B cell (primary cell): ENCODE data around the gene NR3C2. TPM values are rescaled to one million over a fixed set of nuclear protein-coding genes. Genes with fewer than 3 reads are reported as not detected.

Experiments
- ATAC-seq: fragments of 200-7000 bp; cut with Tn5 transposase; one replicate; pipeline ENCODE4 v1.10.0; 2021; ENCODE audit warnings: low read depth, mild to moderate bottlenecking, moderate number of reproducible peaks, moderate library complexity
- CTCF ChIA-PET: fragments of 350-600 bp; sonication (Branson Sonifier 250); formaldehyde crosslinking; loops from one replicate; lab custom pipeline; 2021; ENCODE audit warnings: antibody characterized with exemption, inconsistent platforms; lab: Charles Lee
- POLR2A ChIA-PET: fragments of 350-600 bp; sonication (Branson Sonifier 250); formaldehyde crosslinking; loops from one replicate; lab custom pipeline; 2021; ENCODE audit warnings: antibody characterized with exemption; lab: Charles Lee
- DNase-seq: peaks from one replicate; pipeline ENCODE4 v3.0.0; 2013
- H2AFZ ChIP-seq: 2 replicates; pipeline ENCODE4 v1.6.1; 2012; ENCODE audit warnings: mild to moderate bottlenecking, low read depth, low read length; ENCODE audit not compliant: insufficient read depth, poor library complexity, severe bottlenecking
- H3K27ac ChIP-seq, 2 donors: 1 replicate in 1 of 2; 2 replicates in 1 of 2; pipeline ENCODE4 v1.5.1; 2012 to 2013; ENCODE audit warnings: low read length in 2 of 2, mild to moderate bottlenecking in 2 of 2, moderate library complexity in 1 of 2
- H3K27me3 ChIP-seq, 4 experiments: fragments of 200-600 bp in 1 of 4; sonication (generic) in 1 of 4; replicated peaks in 1 of 4; 1 replicate in 2 of 4; 2 replicates in 2 of 4; pipeline versions ENCODE4 v1.6.1 to v1.7.0; 2013 to 2016; ENCODE audit warnings: low read length in 3 of 4, mild to moderate bottlenecking in 2 of 4, mixed read lengths in 1 of 4, moderate library complexity in 1 of 4; ENCODE audit not compliant: insufficient read depth in 4 of 4, control insufficient read depth in 3 of 4; ENCODE audit errors: control extremely low read depth in 1 of 4
- H3K36me3 ChIP-seq, 2 experiments: replicated peaks in 1 of 2; 1 replicate in 1 of 2; 2 replicates in 1 of 2; pipeline versions ENCODE4 v1.6.1 to v1.7.1; 2013; ENCODE audit warnings: low read length in 1 of 2; ENCODE audit not compliant: insufficient read depth in 2 of 2, control insufficient read depth in 1 of 2; ENCODE audit errors: control extremely low read depth in 1 of 2, extremely low read depth in 1 of 2
- H3K4me1 ChIP-seq, 2 donors: fragments of 200-600 bp in 1 of 2; sonication (generic) in 1 of 2; 1 replicate in 1 of 2; 2 replicates in 1 of 2; pipeline versions ENCODE4 v1.5.1 to v1.6.1; 2013 to 2017; ENCODE audit warnings: low read length in 2 of 2; ENCODE audit not compliant: control insufficient read depth in 2 of 2, insufficient read depth in 2 of 2
- H3K4me2 ChIP-seq: replicated peaks from 2 replicates; pipeline ENCODE3; 2012; ENCODE audit warnings: mild to moderate bottlenecking, low read depth, low read length; ENCODE audit not compliant: poor library complexity, severe bottlenecking
- H3K4me3 ChIP-seq, 5 experiments: fragments of 200-600 bp in 1 of 5; sonication (generic) in 1 of 5; 1 replicate in 3 of 5; 2 replicates in 2 of 5; pipeline versions ENCODE4 v1.5.1 to v1.7.0; 2011 to 2016; ENCODE audit warnings: low read length in 4 of 5, mild to moderate bottlenecking in 4 of 5, low read depth in 2 of 5, control low read depth in 1 of 5, moderate library complexity in 1 of 5; ENCODE audit not compliant: insufficient read depth in 1 of 5; ENCODE audit errors: control extremely low read depth in 1 of 5, extremely low read depth in 1 of 5
- H3K79me2 ChIP-seq: fragments of 200-600 bp; sonication (generic); one replicate; pipeline ENCODE4 v1.6.0; 2016; ENCODE audit warnings: low read length; ENCODE audit not compliant: control insufficient read depth, insufficient read depth
- H3K9ac ChIP-seq: fragments of 200-600 bp; sonication (generic); 2 replicates; pipeline ENCODE4 v1.6.1; 2017; ENCODE audit warnings: mild to moderate bottlenecking, low read length, moderate library complexity
- H3K9me3 ChIP-seq, 3 donors: one replicate each; pipeline versions ENCODE4 v1.6.1 to v1.7.1; 2013; ENCODE audit warnings: low read length in 2 of 3; ENCODE audit not compliant: control insufficient read depth in 2 of 3, insufficient read depth in 1 of 3; ENCODE audit errors: control extremely low read depth in 1 of 3
- H4K20me1 ChIP-seq: 2 replicates; pipeline ENCODE4 v1.6.0; 2012; ENCODE audit warnings: mild to moderate bottlenecking, low read length; ENCODE audit not compliant: insufficient read depth, control insufficient read depth, poor library complexity, severe bottlenecking
- H3K27ac Mint-ChIP-seq: one replicate; pipeline ENCODE4 v1.8.0; 2021; ENCODE audit warnings: mixed read lengths
- H3K27me3 Mint-ChIP-seq: one replicate; pipeline ENCODE4 v1.8.0; 2021; ENCODE audit warnings: mixed read lengths
- H3K4me1 Mint-ChIP-seq: one replicate; pipeline ENCODE4 v1.8.0; 2021; ENCODE audit warnings: mixed read lengths
- H3K4me3 Mint-ChIP-seq: one replicate; pipeline ENCODE4 v1.8.0; 2021; ENCODE audit warnings: mixed read lengths
- H3K9me3 Mint-ChIP-seq: one replicate; pipeline ENCODE4 v1.8.0; 2022; ENCODE audit warnings: mixed read lengths; ENCODE audit not compliant: insufficient read depth
- CTCF ChIP-seq: fragments of 200-600 bp; IDR thresholded peaks from one replicate; pipeline ENCODE4 v1.8.0; 2022; ENCODE audit warnings: antibody characterized with exemption, mild to moderate bottlenecking
- EZH2 ChIP-seq: IDR thresholded peaks from 2 replicates; pipeline ENCODE4 v1.6.1; 2012; ENCODE audit warnings: borderline replicate concordance, low read depth, mild to moderate bottlenecking, moderate library complexity, low read length; ENCODE audit not compliant: insufficient read depth, poor library complexity, severe bottlenecking
- WGBS: methylation state at CpG from one replicate; pipeline ENCODE4 v1.1.5; 2013; ENCODE audit warnings: missing lambda C conversion rate; ENCODE audit not compliant: insufficient coverage; 5-methylcytosine and 5-hydroxymethylcytosine counted together
- intact Hi-C: fragments of 100-400 bp; cut with micrococcal nuclease; formaldehyde crosslinking; loops from one replicate; pipeline ENCODE4 v1.10.0; 2022
- polyA plus RNA-seq: library from polyadenylated mRNA; depleted of rRNA; stranded (reverse); fragments of >200 nt; gene quantifications from 2 replicates; pipeline ENCODE4 v1.2.3, GENCODE V29; 2012
- total RNA-seq, 2 donors: library from RNA; stranded (reverse); fragments of 120-200 nt in 1 of 2; gene quantifications; 1 replicate in 1 of 2; 2 replicates in 1 of 2; pipeline versions ENCODE4 v1.2.3 to v1.2.4, GENCODE V29; 2013 to 2022

NR3C2 gene
- total and polyA plus RNA-seq, 2 donors (not counting 1 experiment from before 2014, with no cell fraction given) = 6.7 to 19.3 TPM

GRCh38 chr4:148434075-148434773 is 8.0 kb downstream of the NR3C2 start:
- WGBS = no CpG with 5 or more reads among the region's 2 CpGs
- Histone ChIP-seq H3K4me3 (no peak overlapping the region), H3K27ac (no peak overlapping the region), H2AFZ (no peak overlapping the region), H3K9ac (no peak overlapping the region), H3K79me2 (peaks cover 22% of the 10 kb centered on the region), H3K4me2 (no peak overlapping the region), H3K9me3 (no peaks in the 10 kb centered on the region), H3K4me1 (peaks cover 0 to 2% of the 10 kb centered on the region in 2 donors), H3K36me3 (no peaks in the 10 kb centered on the region), H4K20me1 (no peaks in the 10 kb centered on the region), H3K27me3 (no peaks in the 10 kb centered on the region)
- ATAC-seq = no peak
- peaks cover 27% of the 10 kb centered on the region for H3K4me1 Mint-ChIP-seq
- H3K27ac Mint-ChIP-seq = no peak overlapping the region
- H3K4me3 Mint-ChIP-seq = no peak overlapping the region
- TF ChIP-seq CTCF (no peak), EZH2 (no peak)
- no peak for DNase-seq
- POLR2A ChIA-PET = no interaction called here
- intact Hi-C loops = no loop called here
- peaks cover 4% of the 10 kb centered on the region for H3K27me3 Mint-ChIP-seq
- H3K9me3 Mint-ChIP-seq = no peaks in the 10 kb centered on the region
- CTCF ChIA-PET = no interaction called here

DNA sequence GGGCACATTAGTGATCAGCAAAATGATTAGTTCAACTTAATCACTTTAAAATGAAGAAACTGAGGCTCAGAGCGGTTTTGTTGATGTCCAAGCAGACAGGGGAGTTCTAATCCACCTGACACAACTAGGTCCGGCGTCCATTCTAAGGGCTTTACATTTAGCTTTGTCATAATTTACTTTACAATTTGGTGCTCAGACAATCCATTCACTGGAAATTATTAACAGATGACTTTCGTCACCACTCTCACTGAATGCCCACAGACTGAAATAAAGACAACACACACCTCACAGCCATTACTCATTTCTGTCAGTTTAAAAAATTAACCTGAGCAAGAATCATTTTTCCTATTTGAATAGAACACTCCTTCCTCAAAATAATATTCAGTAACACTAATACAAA is 10.8 kb downstream of the NR3C2 start:
- peaks cover 0 to 6% of the 10 kb centered on the region in 2 donors for H3K4me1 ChIP-seq
- H3K27ac ChIP-seq = no peak overlapping the region
- no peak overlapping the region for H2AFZ ChIP-seq
- ATAC-seq (no peak), DNase-seq (no peak)
- H3K4me3 ChIP-seq = no peak overlapping the region
- H4K20me1 ChIP-seq = no peaks in the 10 kb centered on the region
- no peaks in the 10 kb centered on the region for H3K36me3 ChIP-seq
- WGBS = 97% methylated on average over 4 of the region's 4 CpGs
- H3K4me2 ChIP-seq = no peak overlapping the region
- Mint-ChIP-seq H3K4me1 (peaks cover 38% of the 10 kb centered on the region), H3K27ac (no peak overlapping the region), H3K27me3 (peaks cover 4% of the 10 kb centered on the region), H3K4me3 (no peak overlapping the region), H3K9me3 (no peaks in the 10 kb centered on the region)
- intact Hi-C loops = no loop called here
- TF ChIP-seq CTCF (no peak), EZH2 (no peak)
- H3K9me3 ChIP-seq = no peaks in the 10 kb centered on the region
- peaks cover 39% of the 10 kb centered on the region for H3K79me2 ChIP-seq
- ChIA-PET CTCF (no interaction called here), POLR2A (no interaction called here)
- H3K27me3 ChIP-seq = no peaks in the 10 kb centered on the region
- no peak overlapping the region for H3K9ac ChIP-seq
